Measurements from ENCODE around the gene NTPCR. TPM values are rescaled to one million over a fixed set of nuclear protein-coding genes. Genes with fewer than 3 reads are reported as not detected.
"Not testable (repeated sequence)": the region's sequence is repeated elsewhere in the genome, so short reads cannot be mapped to it uniquely, and the experiment has no call there.

NTPCR gene
- total RNA-seq, 1 donor from 2014 or later, result 11.0 TPM

DNA sequence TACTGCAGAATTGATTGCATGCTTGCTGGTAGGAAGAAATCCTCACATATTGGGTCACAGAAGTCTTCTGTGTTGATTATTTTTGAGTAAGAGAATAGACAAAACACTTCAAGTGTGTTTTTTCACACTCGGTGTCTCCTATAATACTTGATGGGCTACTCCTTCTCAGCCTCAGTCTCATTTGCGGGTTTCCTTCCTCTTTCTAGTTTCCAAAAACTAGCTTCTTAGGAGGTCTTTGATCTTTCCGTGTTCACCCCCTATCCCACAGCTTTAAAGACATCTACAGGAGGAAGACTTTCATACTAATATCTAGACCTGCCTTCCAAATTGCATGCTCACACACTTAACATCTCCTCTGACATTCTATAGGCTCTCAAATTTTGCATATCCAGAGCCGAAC, 40.7 kb upstream of the NTPCR start:
- Histone ChIP-seq H3K36me3 (ENCODE audit: control insufficient read depth in 3 of 3, insufficient read depth in 3 of 3, low read length in 3 of 3) (no peaks in the 10 kb centered on the region), H3K9me3 (ENCODE audit: control insufficient read depth in 3 of 3, low read length in 3 of 3) (no peaks in the 10 kb centered on the region), H3K27ac (ENCODE audit: low read depth, low read length) (no peak overlapping the region), H3K27me3 (ENCODE audit: control insufficient read depth in 3 of 3, insufficient read depth in 3 of 3, low read length in 3 of 3) (no peaks in the 10 kb centered on the region), H3K4me3 (ENCODE audit: low read length in 3 of 3) (no peak overlapping the region), H3K4me1 (ENCODE audit: control insufficient read depth in 3 of 3, insufficient read depth in 3 of 3, low read length in 3 of 3) (no peaks in the 10 kb centered on the region), H3K9ac (ENCODE audit: low read depth in 1 of 3, low read length in 3 of 3) (no peak overlapping the region)

DNA sequence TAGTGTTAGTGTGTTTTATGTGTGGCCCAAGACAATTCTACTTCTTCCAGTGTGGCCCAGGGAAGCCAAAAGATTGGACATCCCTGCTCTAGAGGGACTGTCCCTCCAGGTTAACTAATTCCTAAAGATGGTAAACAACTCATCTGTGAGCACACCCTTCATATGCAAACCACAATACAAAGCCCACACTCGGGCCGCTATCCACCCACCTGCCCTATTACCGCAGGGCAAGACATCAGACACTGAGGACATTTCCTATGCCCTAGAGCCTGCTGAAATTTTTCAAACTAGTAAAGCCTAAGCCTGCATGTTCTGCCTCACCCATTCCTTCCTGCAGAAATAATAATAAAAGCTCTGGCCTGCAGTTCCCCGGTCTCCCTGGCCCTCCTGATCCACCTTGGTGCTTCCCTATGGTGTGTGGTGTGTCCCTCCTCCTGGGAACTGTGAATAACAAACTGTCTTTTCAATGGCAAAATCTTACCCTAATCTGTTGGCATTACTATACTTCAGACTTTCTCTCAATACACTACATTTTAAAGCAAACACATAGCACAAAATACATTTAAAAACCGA, 39.3 kb upstream of the NTPCR start:
- Histone ChIP-seq H3K4me3 (ENCODE audit: low read length in 3 of 3) (no peak overlapping the region), H3K36me3 (ENCODE audit: control insufficient read depth in 3 of 3, insufficient read depth in 3 of 3, low read length in 3 of 3) (no peaks in the 10 kb centered on the region), H3K27ac (ENCODE audit: low read depth, low read length) (no peak overlapping the region), H3K27me3 (ENCODE audit: control insufficient read depth in 3 of 3, insufficient read depth in 3 of 3, low read length in 3 of 3) (no peaks in the 10 kb centered on the region), H3K4me1 (ENCODE audit: control insufficient read depth in 3 of 3, insufficient read depth in 3 of 3, low read length in 3 of 3) (no peaks in the 10 kb centered on the region), H3K9me3 (ENCODE audit: control insufficient read depth in 3 of 3, low read length in 3 of 3) (no peaks in the 10 kb centered on the region), H3K9ac (ENCODE audit: low read depth in 1 of 3, low read length in 3 of 3) (no peak overlapping the region)

DNA sequence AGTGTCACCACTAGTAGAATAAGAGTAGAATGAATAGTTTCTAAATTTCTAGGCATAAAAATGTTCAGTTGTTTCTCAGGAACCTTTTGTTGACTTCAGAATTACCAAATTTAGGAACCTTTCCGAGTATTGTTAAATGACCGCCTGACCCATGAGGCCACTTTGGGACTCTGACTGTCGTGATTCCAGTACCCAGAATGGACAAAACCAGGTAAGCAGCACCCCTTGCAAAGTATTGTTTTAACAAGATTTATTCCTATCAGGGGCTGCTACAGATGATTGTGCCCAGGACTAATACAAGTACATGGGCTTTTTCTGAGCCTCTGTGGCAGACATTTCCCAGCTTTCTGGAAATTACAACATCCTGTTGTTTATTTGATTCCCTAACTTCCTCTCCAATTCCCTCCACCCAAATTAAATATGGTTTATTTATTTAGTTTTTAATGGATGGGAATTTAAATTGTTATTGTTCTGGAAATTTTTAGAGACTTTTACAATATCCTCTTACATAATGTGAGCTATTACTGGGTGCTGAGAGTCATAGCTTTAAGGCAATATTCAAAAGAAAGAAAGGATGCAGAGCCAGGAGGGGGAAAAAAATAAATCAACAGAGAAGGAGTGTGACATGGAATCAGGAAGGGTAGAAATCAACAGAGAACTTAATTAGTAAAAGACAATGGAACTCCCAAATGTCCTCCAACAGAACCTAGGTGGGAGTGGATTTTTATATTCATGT, 37.4 kb upstream of the NTPCR start:
- H3K27me3 ChIP-seq (ENCODE audit: control insufficient read depth in 3 of 3, insufficient read depth in 3 of 3, low read length in 3 of 3), result no peaks in the 10 kb centered on the region
- no peak overlapping the region for H3K4me3 ChIP-seq (ENCODE audit: low read length in 3 of 3)
- no peak overlapping the region for H3K27ac ChIP-seq (ENCODE audit: low read depth, low read length)

DNA sequence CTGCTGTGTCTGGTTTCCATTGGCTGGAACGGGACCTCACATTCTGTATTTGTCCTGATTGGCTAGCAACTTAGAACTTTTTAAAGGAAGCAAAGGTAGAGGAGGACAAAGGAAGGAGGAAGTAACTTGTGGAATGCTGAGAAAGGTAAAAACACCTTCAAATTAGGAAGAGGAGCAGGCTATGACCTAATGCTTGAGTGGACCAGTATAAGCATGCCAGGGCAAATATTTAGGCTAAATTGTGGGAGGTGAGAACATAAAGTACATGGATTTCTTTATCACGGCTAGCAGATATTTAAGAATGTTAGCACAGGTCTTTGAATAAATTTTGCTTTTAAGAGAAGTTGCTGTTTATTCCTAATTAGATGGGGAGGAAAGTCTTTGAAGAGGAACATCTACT, 36.1 kb upstream of the NTPCR start:
- H3K4me3 ChIP-seq (ENCODE audit: low read length in 3 of 3); H3K27ac ChIP-seq (ENCODE audit: low read depth, low read length); H3K36me3 ChIP-seq (ENCODE audit: control insufficient read depth in 3 of 3, insufficient read depth in 3 of 3, low read length in 3 of 3); H3K4me1 ChIP-seq (ENCODE audit: control insufficient read depth in 3 of 3, insufficient read depth in 3 of 3, low read length in 3 of 3); H3K9me3 ChIP-seq (ENCODE audit: control insufficient read depth in 3 of 3, low read length in 3 of 3); H3K27me3 ChIP-seq (ENCODE audit: control insufficient read depth in 3 of 3, insufficient read depth in 3 of 3, low read length in 3 of 3); H3K9ac ChIP-seq (ENCODE audit: low read depth in 1 of 3, low read length in 3 of 3): not testable (repeated sequence)

More for the DNA sequence above, 37.4 kb upstream of the NTPCR start:
- Histone ChIP-seq H3K9me3 (ENCODE audit: control insufficient read depth in 3 of 3, low read length in 3 of 3) (no peaks in the 10 kb centered on the region), H3K4me1 (ENCODE audit: control insufficient read depth in 3 of 3, insufficient read depth in 3 of 3, low read length in 3 of 3) (no peaks in the 10 kb centered on the region), H3K9ac (ENCODE audit: low read depth in 1 of 3, low read length in 3 of 3) (no peak overlapping the region), H3K36me3 (ENCODE audit: control insufficient read depth in 3 of 3, insufficient read depth in 3 of 3, low read length in 3 of 3) (no peaks in the 10 kb centered on the region)

DNA sequence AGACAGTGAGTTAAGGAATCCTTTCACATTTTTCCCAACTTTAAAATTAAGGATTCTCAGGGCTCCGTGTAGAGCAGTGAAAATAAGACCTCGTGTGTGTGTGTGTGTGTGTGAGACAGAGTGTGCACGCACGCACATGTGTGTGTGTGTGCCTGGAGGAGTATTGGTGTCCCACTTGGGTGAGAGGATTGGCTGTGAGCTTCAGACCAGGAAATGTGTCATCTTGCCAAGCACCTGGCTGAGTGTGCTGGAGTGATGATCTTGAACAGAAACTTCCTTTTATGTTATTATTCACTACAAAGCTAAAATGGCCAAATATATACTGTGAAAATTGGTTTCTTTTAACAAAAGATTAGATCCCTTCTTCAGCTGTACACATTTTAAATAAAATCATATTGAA, 35.2 kb upstream of the NTPCR start:
- no peak overlapping the region for H3K27ac ChIP-seq (ENCODE audit: low read depth, low read length)

DNA sequence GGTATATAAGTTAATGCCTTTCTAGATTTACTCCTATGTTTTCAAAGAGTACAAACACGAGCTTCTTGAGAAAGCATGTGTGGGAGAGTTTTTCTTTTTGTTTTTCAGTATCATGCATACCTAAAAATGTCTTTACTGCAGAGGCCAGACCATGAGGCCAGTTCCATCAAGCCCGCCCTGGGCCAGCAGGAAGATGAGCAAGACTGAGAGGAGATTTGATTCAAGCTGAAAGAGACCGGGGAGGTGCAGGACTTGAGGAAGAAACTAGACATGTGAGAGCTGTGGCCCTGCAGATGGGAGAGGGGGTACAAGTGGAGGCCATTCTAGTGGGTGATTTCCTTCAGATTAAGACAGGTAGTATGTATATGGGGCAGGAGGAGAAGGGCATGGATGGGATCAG, 33.4 kb upstream of the NTPCR start:
- Histone ChIP-seq H3K9ac (ENCODE audit: low read depth in 1 of 3, low read length in 3 of 3) (no peak overlapping the region), H3K36me3 (ENCODE audit: control insufficient read depth in 3 of 3, insufficient read depth in 3 of 3, low read length in 3 of 3) (no peaks in the 10 kb centered on the region), H3K9me3 (ENCODE audit: control insufficient read depth in 3 of 3, low read length in 3 of 3) (no peaks in the 10 kb centered on the region), H3K4me1 (ENCODE audit: control insufficient read depth in 3 of 3, insufficient read depth in 3 of 3, low read length in 3 of 3) (no peaks in the 10 kb centered on the region), H3K4me3 (ENCODE audit: low read length in 3 of 3) (no peak overlapping the region), H3K27ac (ENCODE audit: low read depth, low read length) (no peak overlapping the region), H3K27me3 (ENCODE audit: control insufficient read depth in 3 of 3, insufficient read depth in 3 of 3, low read length in 3 of 3) (no peaks in the 10 kb centered on the region)

More for the DNA sequence above, 35.2 kb upstream of the NTPCR start:
- Histone ChIP-seq H3K27me3 (ENCODE audit: control insufficient read depth in 3 of 3, insufficient read depth in 3 of 3, low read length in 3 of 3) (no peaks in the 10 kb centered on the region), H3K4me3 (ENCODE audit: low read length in 3 of 3) (no peak overlapping the region), H3K9ac (ENCODE audit: low read depth in 1 of 3, low read length in 3 of 3) (no peak overlapping the region), H3K9me3 (ENCODE audit: control insufficient read depth in 3 of 3, low read length in 3 of 3) (no peaks in the 10 kb centered on the region), H3K4me1 (ENCODE audit: control insufficient read depth in 3 of 3, insufficient read depth in 3 of 3, low read length in 3 of 3) (no peaks in the 10 kb centered on the region), H3K36me3 (ENCODE audit: control insufficient read depth in 3 of 3, insufficient read depth in 3 of 3, low read length in 3 of 3) (no peaks in the 10 kb centered on the region)

DNA sequence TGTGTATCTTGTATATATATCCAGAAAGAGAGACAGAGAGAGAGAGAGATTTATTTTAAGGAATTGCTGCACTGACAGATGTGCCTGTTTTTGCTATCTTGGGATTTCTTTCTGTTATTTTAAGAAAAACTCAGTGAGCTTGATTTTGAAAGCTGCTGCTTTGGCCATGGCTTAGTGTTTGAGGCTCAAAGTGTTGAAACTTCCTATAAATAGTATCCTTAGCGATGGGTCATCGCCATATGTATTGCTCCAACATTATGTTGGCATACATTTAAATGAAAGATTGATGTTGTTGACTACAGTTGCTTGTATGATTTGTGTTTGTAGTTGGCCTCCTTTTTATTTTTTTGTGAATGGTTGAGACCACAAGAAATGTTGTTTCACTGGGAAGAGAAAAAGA, 29.0 kb upstream of the NTPCR start:
- Histone ChIP-seq H3K27me3 (ENCODE audit: control insufficient read depth in 3 of 3, insufficient read depth in 3 of 3, low read length in 3 of 3) (no peaks in the 10 kb centered on the region), H3K36me3 (ENCODE audit: control insufficient read depth in 3 of 3, insufficient read depth in 3 of 3, low read length in 3 of 3) (no peaks in the 10 kb centered on the region), H3K4me1 (ENCODE audit: control insufficient read depth in 3 of 3, insufficient read depth in 3 of 3, low read length in 3 of 3) (no peaks in the 10 kb centered on the region), H3K9me3 (ENCODE audit: control insufficient read depth in 3 of 3, low read length in 3 of 3) (no peaks in the 10 kb centered on the region), H3K27ac (ENCODE audit: low read depth, low read length) (no peak overlapping the region), H3K4me3 (ENCODE audit: low read length in 3 of 3) (no peak overlapping the region), H3K9ac (ENCODE audit: low read depth in 1 of 3, low read length in 3 of 3) (no peak overlapping the region)

DNA sequence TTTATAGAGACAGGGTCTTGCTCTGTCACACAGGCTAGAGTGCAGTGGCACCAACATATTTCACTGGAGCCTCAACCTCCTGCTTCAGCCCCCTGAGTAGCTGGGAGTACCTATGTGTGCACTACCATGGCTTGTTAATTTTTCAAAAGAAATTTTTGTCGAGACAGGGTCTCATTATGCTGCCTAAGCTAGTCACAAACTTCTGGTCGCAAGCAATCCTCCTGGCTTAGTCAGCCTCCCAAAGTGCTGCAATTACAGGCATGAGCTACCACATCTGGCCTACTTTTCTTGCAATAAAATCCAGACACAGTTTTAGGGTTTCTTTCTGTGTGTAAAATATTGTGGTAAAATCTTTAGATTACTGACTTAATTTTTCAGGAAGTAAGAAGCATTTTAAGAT, 27.9 kb upstream of the NTPCR start:
- Histone ChIP-seq H3K9me3 (ENCODE audit: control insufficient read depth in 3 of 3, low read length in 3 of 3) (no peaks in the 10 kb centered on the region), H3K4me1 (ENCODE audit: control insufficient read depth in 3 of 3, insufficient read depth in 3 of 3, low read length in 3 of 3) (peaks cover 2% of the 10 kb centered on the region in 3 donors), H3K4me3 (ENCODE audit: low read length in 3 of 3) (no peak overlapping the region), H3K36me3 (ENCODE audit: control insufficient read depth in 3 of 3, insufficient read depth in 3 of 3, low read length in 3 of 3) (no peaks in the 10 kb centered on the region), H3K27ac (ENCODE audit: low read depth, low read length) (no peak overlapping the region), H3K27me3 (ENCODE audit: control insufficient read depth in 3 of 3, insufficient read depth in 3 of 3, low read length in 3 of 3) (no peaks in the 10 kb centered on the region), H3K9ac (ENCODE audit: low read depth in 1 of 3, low read length in 3 of 3) (no peak overlapping the region)

DNA sequence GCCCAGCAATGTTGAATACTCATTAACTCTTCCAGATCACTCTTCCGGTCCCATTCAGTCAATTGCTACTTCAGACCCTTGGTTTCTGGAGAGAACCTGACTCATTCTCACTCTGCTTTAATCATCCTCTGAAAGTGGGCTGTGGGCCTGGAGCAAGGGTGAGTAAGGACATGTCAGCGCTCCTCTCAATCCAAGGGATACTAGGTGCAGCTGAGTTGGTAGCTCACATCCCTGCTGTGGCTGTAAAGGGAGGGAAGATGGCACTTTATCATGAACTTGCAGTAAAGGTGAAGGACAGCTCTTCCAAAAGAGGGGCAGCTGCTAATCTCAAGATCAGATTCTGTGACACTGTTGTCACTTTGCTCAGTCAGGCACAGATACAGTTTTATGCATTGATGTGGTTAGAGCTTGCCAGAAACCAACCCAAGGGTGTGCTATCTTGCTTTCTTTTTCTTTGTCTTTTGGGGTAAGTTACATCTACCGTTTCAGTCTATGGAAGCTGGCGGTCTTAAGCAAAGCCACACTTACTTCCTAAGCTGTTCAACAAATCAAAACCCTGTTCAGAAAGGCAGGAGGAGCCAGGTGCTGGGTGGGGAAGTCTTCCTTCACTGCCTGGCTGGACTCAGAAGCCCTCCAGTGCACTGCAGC, 26.5 kb upstream of the NTPCR start:
- Histone ChIP-seq H3K9ac (ENCODE audit: low read depth in 1 of 3, low read length in 3 of 3) (no peak overlapping the region), H3K27ac (ENCODE audit: low read depth, low read length) (no peak overlapping the region), H3K4me1 (ENCODE audit: control insufficient read depth in 3 of 3, insufficient read depth in 3 of 3, low read length in 3 of 3) (peaks cover 6 to 12% (median 8%) of the 10 kb centered on the region in 3 donors), H3K27me3 (ENCODE audit: control insufficient read depth in 3 of 3, insufficient read depth in 3 of 3, low read length in 3 of 3) (no peaks in the 10 kb centered on the region), H3K9me3 (ENCODE audit: control insufficient read depth in 3 of 3, low read length in 3 of 3) (no peaks in the 10 kb centered on the region), H3K36me3 (ENCODE audit: control insufficient read depth in 3 of 3, insufficient read depth in 3 of 3, low read length in 3 of 3) (no peaks in the 10 kb centered on the region), H3K4me3 (ENCODE audit: low read length in 3 of 3) (no peak overlapping the region)

DNA sequence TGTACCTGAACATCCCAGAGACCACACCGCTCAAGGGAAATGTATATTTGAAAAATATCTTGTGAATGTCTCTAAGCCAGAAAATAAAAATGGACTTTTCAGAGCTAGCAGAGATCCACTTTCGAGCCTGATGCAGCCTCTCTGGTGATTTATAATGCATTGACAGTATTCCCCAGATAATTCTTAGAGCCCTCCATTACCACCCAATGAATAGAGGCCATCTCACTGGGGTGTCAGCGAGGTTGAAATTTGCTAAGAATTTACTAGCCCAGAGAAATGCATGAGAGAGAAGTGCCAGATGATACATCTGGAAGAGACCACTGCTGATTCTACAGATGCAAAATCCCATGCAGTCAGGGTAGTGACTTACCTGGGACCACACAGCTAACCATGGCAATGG, 25.5 kb upstream of the NTPCR start:
- Histone ChIP-seq H3K27me3 (ENCODE audit: control insufficient read depth in 3 of 3, insufficient read depth in 3 of 3, low read length in 3 of 3) (no peaks in the 10 kb centered on the region), H3K9me3 (ENCODE audit: control insufficient read depth in 3 of 3, low read length in 3 of 3) (no peaks in the 10 kb centered on the region), H3K9ac (ENCODE audit: low read depth in 1 of 3, low read length in 3 of 3) (no peak overlapping the region), H3K36me3 (ENCODE audit: control insufficient read depth in 3 of 3, insufficient read depth in 3 of 3, low read length in 3 of 3) (no peaks in the 10 kb centered on the region), H3K4me1 (ENCODE audit: control insufficient read depth in 3 of 3, insufficient read depth in 3 of 3, low read length in 3 of 3) (peaks cover 6 to 12% (median 8%) of the 10 kb centered on the region in 3 donors), H3K27ac (ENCODE audit: low read depth, low read length) (no peak overlapping the region), H3K4me3 (ENCODE audit: low read length in 3 of 3) (no peak overlapping the region)
